PC-3 (cell line): ENCODE results near the gene HADHB.

Experiments used
- CTCF ChIP-seq: fragments of 300-600 bp; sonication (generic); conservative IDR thresholded peaks from 2 replicates; pipeline ENCODE4 v1.5.1; 2017; ENCODE audit warnings: antibody characterized with exemption, low read depth, mild to moderate bottlenecking, low read length
- EZH2 ChIP-seq: fragments of 300-600 bp; sonication (generic); IDR thresholded peaks from one replicate; pipeline ENCODE4 v1.6.1; 2017; ENCODE audit warnings: antibody characterized with exemption, mild to moderate bottlenecking, low read length; ENCODE audit not compliant: unreplicated experiment
- EZH2phosphoT487 ChIP-seq: fragments of 300-600 bp; sonication (generic); IDR thresholded peaks from 2 replicates; pipeline ENCODE4 v1.6.1; 2018; ENCODE audit warnings: mild to moderate bottlenecking, antibody characterized with exemption, low read length, borderline replicate concordance

- TF ChIP-seq CTCF (no peak), EZH2phosphoT487 (no peak), EZH2 (no peak)
Observed at GRCh38 chr2:26241928-26242436, 2.8 kb upstream of the HADHB start.
